ENCODE measurements around the gene CHEK1. TPM values are rescaled to one million over a fixed set of nuclear protein-coding genes. Genes with fewer than 3 reads are reported as not detected.
"Not testable (repeated sequence)": the region's sequence is repeated elsewhere in the genome, so short reads cannot be mapped to it uniquely, and the experiment has no call there.

The CHEK1 gene
- 57.0 TPM for total RNA-seq (ENCODE audit: unreplicated experiment)
- long read RNA-seq, full-length matches to known transcripts, result 3 of 16 reads
- long read RNA-seq, partial matches to known transcripts, result 7 of 16 reads
- long read RNA-seq, other reads (novel, unspliced or antisense), result 6 of 16 reads

DNA sequence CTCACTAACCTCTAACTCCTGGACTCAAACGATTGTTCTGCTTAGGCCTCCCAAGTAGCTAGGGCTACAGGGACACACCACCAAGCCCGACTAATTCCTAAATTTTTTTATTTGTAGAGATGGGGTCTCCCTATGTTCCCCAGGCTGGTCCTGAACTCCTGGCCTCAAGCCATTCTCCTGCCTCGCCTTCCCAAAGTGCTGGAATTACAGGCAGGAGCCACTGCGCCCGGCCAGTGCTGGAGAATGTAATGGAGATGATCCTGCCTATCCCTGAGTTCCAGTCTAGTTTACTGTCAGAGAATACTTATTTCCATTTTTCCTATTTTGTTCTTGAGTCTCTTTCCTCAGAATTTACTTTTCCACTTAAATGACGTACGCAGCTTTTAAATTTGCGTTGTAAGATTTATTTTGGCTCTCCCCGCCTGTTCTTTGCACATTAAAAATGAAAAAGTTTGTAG, at the start of gene CHEK1:
Gene CHEK1, plus strand, starts transcription at position 408 of the 458 bp plus-strand sequence. CDS start 1,606 bp downstream, outside the sequence.
- no peak for DNase-seq (ENCODE audit: low spot score)
- Mint-ChIP-seq H3K27me3 (ENCODE audit: unreplicated experiment) (no peaks in the 10 kb centered on the region), H3K4me3 (ENCODE audit: unreplicated experiment) (peak within 1 kb of the TSS; percentile 94), H3K27ac (ENCODE audit: unreplicated experiment) (peak within 1 kb of the TSS; percentile 96), H3K9me3 (ENCODE audit: unreplicated experiment) (no peaks in the 10 kb centered on the region), H3K36me3 (ENCODE audit: low read depth, unreplicated experiment) (peaks cover 1% of the 10 kb centered on the region), H3K4me1 (ENCODE audit: unreplicated experiment) (peaks cover 25% of the 10 kb centered on the region)
- TF ChIP-seq CTCF (IDR thresholded peaks at IDR 0.05; ENCODE audit: unreplicated experiment), result no peak

DNA sequence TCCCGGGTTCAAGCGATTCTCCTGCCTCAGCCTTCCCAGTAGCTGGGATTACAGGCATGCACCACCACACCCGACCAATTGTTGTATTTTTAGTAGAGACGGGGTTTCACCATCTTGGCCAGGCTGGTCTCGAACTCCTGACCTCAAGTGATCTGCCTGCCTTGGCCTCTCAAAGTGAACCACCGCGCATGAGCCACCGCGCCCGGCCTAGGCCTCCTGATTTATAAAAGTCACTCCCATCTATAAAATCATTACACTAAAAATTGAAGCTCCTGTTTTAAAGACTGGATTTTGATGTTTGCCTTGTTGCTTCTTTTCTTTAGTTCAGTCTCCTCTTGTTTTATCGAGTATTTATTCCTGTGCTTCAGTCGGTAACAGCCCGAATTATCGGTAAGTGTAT, 47.8 kb upstream of the CHEK1 start:
- not testable (repeated sequence) for H3K27me3 Mint-ChIP-seq (ENCODE audit: unreplicated experiment); H3K4me3 Mint-ChIP-seq (ENCODE audit: unreplicated experiment); H3K9me3 Mint-ChIP-seq (ENCODE audit: unreplicated experiment); H3K4me1 Mint-ChIP-seq (ENCODE audit: unreplicated experiment); H3K27ac Mint-ChIP-seq (ENCODE audit: unreplicated experiment); DNase-seq (ENCODE audit: low spot score)
- peaks cover 25% of the 10 kb centered on the region for H3K36me3 Mint-ChIP-seq (ENCODE audit: low read depth, unreplicated experiment)

DNA sequence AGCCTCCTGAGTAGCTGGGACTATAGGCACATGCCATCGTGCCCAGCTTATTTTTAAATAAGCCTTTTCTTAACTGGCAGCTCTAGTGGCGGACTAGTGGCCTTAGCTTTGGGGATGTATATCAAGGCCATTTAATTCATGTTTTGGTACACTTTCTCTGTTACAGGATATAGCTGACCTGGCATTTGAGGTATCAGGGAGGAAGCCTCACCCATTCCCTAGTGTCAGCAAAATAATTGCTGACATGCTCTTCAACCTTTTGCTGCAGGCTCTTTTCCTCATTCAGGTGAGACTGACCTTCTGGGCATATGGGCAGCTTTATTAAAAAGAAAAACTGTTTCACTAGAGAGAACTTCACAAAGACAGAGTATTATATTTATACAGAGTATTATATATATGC, 46.2 kb upstream of the CHEK1 start:
- Mint-ChIP-seq H3K36me3 (ENCODE audit: low read depth, unreplicated experiment) (peaks cover 32% of the 10 kb centered on the region), H3K27me3 (ENCODE audit: unreplicated experiment) (no peaks in the 10 kb centered on the region), H3K9me3 (ENCODE audit: unreplicated experiment) (no peaks in the 10 kb centered on the region), H3K4me1 (ENCODE audit: unreplicated experiment) (no peaks in the 10 kb centered on the region), H3K4me3 (ENCODE audit: unreplicated experiment) (no peak overlapping the region), H3K27ac (ENCODE audit: unreplicated experiment) (no peak overlapping the region)
- TF ChIP-seq CTCF (IDR thresholded peaks at IDR 0.05; ENCODE audit: unreplicated experiment), result no peak
- DNase-seq (ENCODE audit: low spot score), result no peak

DNA sequence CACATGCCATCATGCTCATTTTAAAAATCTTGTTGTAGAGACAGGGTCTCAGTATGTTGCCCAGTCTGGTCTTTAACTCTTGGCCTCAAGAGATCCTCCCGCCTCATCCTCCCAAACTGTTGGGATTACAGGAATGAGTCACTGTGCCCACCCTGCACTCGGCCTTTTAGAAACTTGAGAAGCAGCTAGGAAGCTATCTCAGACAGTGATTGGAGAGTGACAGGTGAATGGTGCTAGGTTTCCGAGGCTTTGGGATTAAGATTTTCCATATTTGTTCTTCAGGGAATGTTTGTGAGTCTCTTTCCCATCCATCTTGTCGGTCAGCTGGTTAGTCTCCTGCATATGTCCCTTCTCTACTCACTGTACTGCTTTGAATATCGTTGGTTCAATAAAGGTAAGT, 45.2 kb upstream of the CHEK1 start:
- peaks cover 43% of the 10 kb centered on the region for H3K36me3 Mint-ChIP-seq (ENCODE audit: low read depth, unreplicated experiment)
- H3K4me3 Mint-ChIP-seq (ENCODE audit: unreplicated experiment), result no peak overlapping the region
- no peak for DNase-seq (ENCODE audit: low spot score)
- H3K27me3 Mint-ChIP-seq (ENCODE audit: unreplicated experiment), result no peaks in the 10 kb centered on the region
- H3K27ac Mint-ChIP-seq (ENCODE audit: unreplicated experiment), result no peak overlapping the region
- H3K4me1 Mint-ChIP-seq (ENCODE audit: unreplicated experiment), result no peaks in the 10 kb centered on the region
- no peak for TF ChIP-seq CTCF (IDR thresholded peaks at IDR 0.05; ENCODE audit: unreplicated experiment)
- H3K9me3 Mint-ChIP-seq (ENCODE audit: unreplicated experiment), result no peaks in the 10 kb centered on the region

DNA sequence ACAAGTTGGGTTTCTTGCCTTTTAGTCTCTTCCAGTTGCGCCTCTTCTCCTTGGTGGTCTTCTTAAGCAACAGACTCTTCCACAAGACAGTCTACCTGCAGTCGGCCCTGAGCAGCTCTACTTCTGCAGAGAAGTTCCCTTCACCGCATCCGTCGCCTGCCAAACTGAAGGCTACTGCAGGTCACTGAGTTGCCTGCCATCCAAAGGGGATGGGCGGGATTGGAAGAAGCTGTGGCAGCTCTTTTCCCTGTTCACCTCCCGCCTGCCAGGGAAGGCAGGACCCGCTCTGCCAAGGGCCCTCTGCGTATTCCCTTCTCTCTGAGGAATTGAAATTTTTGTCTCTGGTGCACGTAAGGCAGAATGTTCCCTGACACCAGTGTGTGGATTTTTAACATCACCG, 41.5 kb upstream of the CHEK1 start:
- DNase-seq (ENCODE audit: low spot score), result no peak
- Mint-ChIP-seq H3K27ac (ENCODE audit: unreplicated experiment) (no peak overlapping the region), H3K36me3 (ENCODE audit: low read depth, unreplicated experiment) (peaks cover 25% of the 10 kb centered on the region), H3K9me3 (ENCODE audit: unreplicated experiment) (no peaks in the 10 kb centered on the region), H3K27me3 (ENCODE audit: unreplicated experiment) (no peaks in the 10 kb centered on the region), H3K4me3 (ENCODE audit: unreplicated experiment) (peak overlapping the region; percentile 5), H3K4me1 (ENCODE audit: unreplicated experiment) (peaks cover 2% of the 10 kb centered on the region)
- TF ChIP-seq CTCF (IDR thresholded peaks at IDR 0.05; ENCODE audit: unreplicated experiment), result no peak
